Retina (tissue), 1 donor: ENCODE measurements around the gene TOMM22.
A peak's percentile ranks its signal among the peaks of the same experiment; 100 is the strongest.

ENCODE experiments used
- DNase-seq: peaks from one replicate; pipeline ENCODE4 v3.0.0-alpha.2; 2016

TOMM22 gene

GRCh38 chr22:38696606-38697424 is 15.1 kb downstream of the TOMM22 start:
- no peak for DNase-seq

- DNase-seq = no peak
These were observed 15.8 kb downstream of the TOMM22 start for GRCh38 chr22:38697425-38698089.

GRCh38 chr22:38698407-38699094 is 16.8 kb downstream of the TOMM22 start:
- no peak for DNase-seq

- no peak for DNase-seq
These were observed 17.4 kb downstream of the TOMM22 start for GRCh38 chr22:38699143-38699542.

- DNase-seq = peak; percentile 44
These were observed 18.0 kb downstream of the TOMM22 start for GRCh38 chr22:38699784-38700183.

GRCh38 chr22:38700270-38700788 is 18.6 kb downstream of the TOMM22 start:
- DNase-seq = peak; percentile 79

- DNase-seq = peak; percentile 94
These were observed 19.3 kb downstream of the TOMM22 start, which contains the start of gene JOSD1 for GRCh38 chr22:38700789-38701628. Gene JOSD1, minus strand, starts transcription at chr22:38700943. Its CDS starts 956 bp downstream, at chr22:38699987.

GRCh38 chr22:38704654-38705234 is 23.0 kb downstream of the TOMM22 start:
- DNase-seq = no peak

GRCh38 chr22:38705235-38706100 is 23.7 kb downstream of the TOMM22 start, which contains the start of gene GTPBP1:
Gene GTPBP1, plus strand, starts transcription at chr22:38705944. Its CDS starts 12 bp downstream, at chr22:38705956.
- peak; percentile 99 for DNase-seq

- peak; percentile 69 for DNase-seq
These were observed 24.5 kb downstream of the TOMM22 start for GRCh38 chr22:38706101-38706900.

- no peak for DNase-seq
These were observed 25.1 kb downstream of the TOMM22 start for GRCh38 chr22:38706901-38707195.

- DNase-seq = no peak
These were observed 25.6 kb downstream of the TOMM22 start for GRCh38 chr22:38707346-38707745.

- DNase-seq = no peak
These were observed 26.2 kb downstream of the TOMM22 start for GRCh38 chr22:38707984-38708383.

- no peak for DNase-seq
These were observed 27.5 kb downstream of the TOMM22 start for GRCh38 chr22:38709306-38709705.

GRCh38 chr22:38710351-38710750 is 28.6 kb downstream of the TOMM22 start:
- DNase-seq = no peak

GRCh38 chr22:38710866-38711265 is 29.1 kb downstream of the TOMM22 start:
- no peak for DNase-seq

GRCh38 chr22:38712486-38713207 is 30.9 kb downstream of the TOMM22 start:
- DNase-seq = no peak

GRCh38 chr22:38713921-38714320 is 32.2 kb downstream of the TOMM22 start:
- no peak for DNase-seq

- DNase-seq = no peak
These were observed 33.5 kb downstream of the TOMM22 start for GRCh38 chr22:38715176-38715764.
